Small intestine (tissue), 7 donors: ENCODE measurements around the gene LPAR1. TPM values are rescaled to one million over a fixed set of nuclear protein-coding genes. Genes with fewer than 3 reads are reported as not detected.
A peak's percentile ranks its signal among the peaks of the same experiment; 100 is the strongest.

ENCODE experiments used
- DNase-seq, 2 donors: peaks; one replicate each; pipeline versions ENCODE4 v3.0.0 to v3.0.0-alpha.2; 2013
- FAIRE-seq: peaks from 2 replicates; lab custom pipeline; 2012; peaks lifted over from hg19 to GRCh38; lab: Jason Lieb, UNC
- H3K27ac ChIP-seq, 3 donors: one replicate each; pipeline ENCODE4 v1.5.1; 2013; ENCODE audit warnings: low read length in 2 of 3, mild to moderate bottlenecking in 2 of 3, control low read depth in 1 of 3, inconsistent platforms in 1 of 3, low read depth in 1 of 3, moderate library complexity in 1 of 3
- H3K27me3 ChIP-seq, 3 donors: one replicate each; pipeline ENCODE4 v1.6.1; 2013; ENCODE audit warnings: low read length in 3 of 3, inconsistent platforms in 1 of 3; ENCODE audit not compliant: control insufficient read depth in 3 of 3, insufficient read depth in 3 of 3
- H3K36me3 ChIP-seq, 3 donors: one replicate each; pipeline ENCODE4 v1.6.1; 2013; ENCODE audit warnings: low read length in 3 of 3, inconsistent platforms in 1 of 3, low read depth in 1 of 3, mild to moderate bottlenecking in 1 of 3, moderate library complexity in 1 of 3; ENCODE audit not compliant: control insufficient read depth in 3 of 3, insufficient read depth in 2 of 3
- H3K4me1 ChIP-seq, 3 donors: one replicate each; pipeline ENCODE4 v1.6.1; 2013; ENCODE audit warnings: low read length in 2 of 3, inconsistent platforms in 1 of 3, low read depth in 1 of 3, mild to moderate bottlenecking in 1 of 3, moderate library complexity in 1 of 3; ENCODE audit not compliant: control insufficient read depth in 3 of 3, insufficient read depth in 2 of 3
- H3K4me3 ChIP-seq, 3 donors: one replicate each; pipeline ENCODE4 v1.5.1; 2013; ENCODE audit warnings: low read length in 3 of 3, control low read depth in 1 of 3, inconsistent platforms in 1 of 3, low read depth in 1 of 3, mild to moderate bottlenecking in 1 of 3, moderate library complexity in 1 of 3
- H3K9me3 ChIP-seq, 2 donors: one replicate each; pipeline ENCODE4 v1.6.1; 2013; ENCODE audit warnings: low read depth in 1 of 2, low read length in 1 of 2; ENCODE audit not compliant: control insufficient read depth in 2 of 2, insufficient read depth in 1 of 2
- WGBS, 3 donors: extraction: QIAGEN DNeasy Blood & Tissue Kit; methylation state at CpG; one replicate each; pipeline ENCODE4 v1.1.7; 2013; 5-methylcytosine and 5-hydroxymethylcytosine counted together
- polyA plus RNA-seq, 4 donors: library from polyadenylated mRNA; stranded (reverse) in 3 of 4; unstranded in 1 of 4; fragments of 200-250 nt in 3 of 4; fragments of 120-200 nt in 1 of 4; gene quantifications; one replicate each; pipeline versions ENCODE4 v1.2.1 to v1.2.3, GENCODE V29; 2013
- donor health status: healthy with polysubstance abuse.
- donor health status: control.
- donor health status: control.
- donor health status: Bipolar disorder and iron deficiency.
- donor health status: healthy.

LPAR1 gene
- polyA plus RNA-seq, 4 donors = 7.4 to 15.7 (median 11.4) TPM

DNA sequence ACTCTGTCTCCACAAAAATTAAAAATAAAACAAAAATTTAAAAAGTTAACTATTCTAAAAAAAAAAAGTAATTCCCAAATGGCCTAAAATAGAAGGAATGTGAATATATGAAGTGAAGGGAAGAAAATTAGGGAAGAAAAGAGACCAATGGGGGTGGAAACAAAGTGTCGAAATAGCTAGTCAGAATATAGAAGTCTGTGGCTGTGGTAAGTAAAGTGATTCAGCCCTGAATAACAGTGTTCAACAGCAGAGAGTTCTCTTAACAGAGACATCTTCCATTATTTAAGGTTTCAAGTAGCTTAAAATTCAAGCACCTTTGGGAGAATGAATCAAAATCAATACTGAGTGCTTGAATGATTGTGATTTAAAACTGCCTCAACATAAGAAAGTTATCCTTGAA, 51.7 kb downstream of the LPAR1 start:
- Histone ChIP-seq H3K36me3 (no peaks in the 10 kb centered on the region), H3K27me3 (no peaks in the 10 kb centered on the region), H3K4me3 (no peak overlapping the region), H3K4me1 (no peaks in the 10 kb centered on the region), H3K9me3 (peaks cover 0 to 2% of the 10 kb centered on the region in 2 donors), H3K27ac (no peak overlapping the region)
- FAIRE-seq = no peak
- DNase-seq = no peak
- WGBS, 3 donors = 91 to 97% (median 91%) methylated on average over 1 of the region's 1 CpG

DNA sequence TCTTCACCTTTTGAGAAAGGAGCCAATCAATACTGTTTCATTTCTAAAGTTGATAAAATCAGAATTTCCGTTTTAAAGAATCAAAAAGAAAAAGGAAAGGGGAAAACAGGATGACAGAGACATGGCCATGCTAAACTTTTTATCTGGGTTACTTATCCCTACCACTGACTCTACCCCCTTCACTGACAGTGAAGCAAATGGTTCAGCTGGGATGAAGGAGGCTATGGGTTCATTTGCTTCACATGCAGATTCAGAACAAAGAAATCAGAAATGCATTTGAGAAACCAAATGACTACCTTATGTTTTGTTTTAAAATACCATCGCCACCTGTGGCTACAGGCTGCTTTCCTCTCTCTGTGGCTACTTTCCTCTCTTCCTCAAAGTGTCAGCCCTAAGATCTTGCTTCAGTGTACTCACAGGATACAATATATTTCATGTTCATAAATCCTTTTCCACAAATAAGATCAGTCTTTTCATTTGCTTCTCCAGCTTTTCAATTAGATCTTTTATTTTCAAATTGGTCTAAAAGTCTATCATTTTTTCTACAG, 53.3 kb downstream of the LPAR1 start:
- H3K36me3 ChIP-seq = no peaks in the 10 kb centered on the region
- peaks cover 0 to 2% of the 10 kb centered on the region in 2 donors for H3K9me3 ChIP-seq
- no peak for DNase-seq
- no peak overlapping the region for H3K27ac ChIP-seq
- no peak for FAIRE-seq
- no peaks in the 10 kb centered on the region for H3K4me1 ChIP-seq
- H3K27me3 ChIP-seq = no peaks in the 10 kb centered on the region
- no peak overlapping the region for H3K4me3 ChIP-seq
- 70 to 88% (median 75%) methylated on average over 2 of the region's 2 CpGs for WGBS, 3 donors

DNA sequence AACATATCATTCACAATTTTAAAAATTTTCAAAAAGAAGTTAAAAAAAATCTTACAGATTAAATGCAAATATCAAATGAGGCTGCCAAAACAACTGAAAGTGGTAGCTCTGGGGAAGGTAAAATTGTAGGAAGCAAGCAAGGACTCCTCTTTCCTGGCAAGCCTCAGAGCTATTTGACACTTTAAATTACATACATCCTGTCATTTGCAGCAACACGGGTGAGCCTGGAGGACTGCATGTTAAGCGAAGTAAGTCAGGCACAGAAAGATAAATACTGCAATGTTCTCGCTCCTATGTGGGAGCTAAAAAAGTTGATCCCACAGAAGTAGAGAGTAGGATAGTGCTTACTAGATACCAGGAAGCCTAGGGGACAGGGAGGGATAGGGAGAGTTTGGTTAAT, 58.0 kb downstream of the LPAR1 start:
- 70 to 86% (median 80%) methylated on average over 3 of the region's 3 CpGs for WGBS, 3 donors
- FAIRE-seq (no peak), DNase-seq (no peak)

DNA sequence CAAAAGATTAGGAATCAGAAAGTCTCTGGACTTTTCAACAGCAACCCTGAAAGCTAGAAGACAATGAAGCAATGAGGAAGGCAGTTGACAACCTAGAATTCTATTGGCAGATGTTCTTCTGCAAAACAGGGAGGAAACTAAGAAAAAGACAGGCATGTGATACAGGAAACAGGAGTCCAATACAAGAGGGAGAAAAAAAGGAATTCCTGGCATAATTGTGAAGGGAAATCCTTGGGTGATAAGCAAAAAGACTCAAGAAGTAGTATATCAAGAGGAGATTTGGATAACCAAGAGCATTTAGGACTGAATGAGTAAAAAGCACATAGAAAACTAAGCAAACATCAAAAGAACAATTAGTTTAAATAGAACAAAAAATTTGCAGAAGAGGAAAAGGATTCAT, 58.6 kb downstream of the LPAR1 start:
- Histone ChIP-seq H3K36me3 (no peaks in the 10 kb centered on the region), H3K4me3 (no peak overlapping the region), H3K27me3 (no peaks in the 10 kb centered on the region), H3K9me3 (no peaks in the 10 kb centered on the region), H3K27ac (no peak overlapping the region), H3K4me1 (peaks cover 0 to 9% (median 0%) of the 10 kb centered on the region in 3 donors)
- no peak for DNase-seq
- FAIRE-seq = no peak

More for the DNA sequence above, 58.0 kb downstream of the LPAR1 start:
- Histone ChIP-seq H3K4me1 (peaks cover 0 to 7% (median 0%) of the 10 kb centered on the region in 3 donors), H3K4me3 (no peak overlapping the region), H3K27me3 (no peaks in the 10 kb centered on the region), H3K27ac (no peak overlapping the region), H3K36me3 (no peaks in the 10 kb centered on the region), H3K9me3 (no peaks in the 10 kb centered on the region)

DNA sequence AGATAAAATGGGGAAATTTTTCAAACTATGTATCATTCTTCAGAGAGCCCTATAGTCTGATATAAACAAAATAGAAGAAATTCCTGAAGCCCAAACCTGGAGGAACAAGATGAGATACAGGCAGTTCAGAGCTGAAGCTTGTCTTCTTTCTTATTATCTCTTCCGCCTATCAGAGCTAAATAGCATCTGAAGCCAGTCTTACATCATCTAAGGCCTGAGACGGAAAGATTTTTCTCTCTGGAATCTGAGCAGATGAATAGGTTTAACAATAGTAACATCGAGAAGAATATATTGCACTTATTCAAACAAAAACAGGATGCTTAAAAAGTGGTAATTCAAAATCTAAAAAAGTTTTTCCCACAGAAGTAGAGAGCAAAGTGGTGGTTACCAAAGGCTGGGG, 59.8 kb downstream of the LPAR1 start:
- H3K36me3 ChIP-seq = no peaks in the 10 kb centered on the region
- no peak for FAIRE-seq
- H3K27ac ChIP-seq = no peak overlapping the region
- DNase-seq = no peak
- H3K4me1 ChIP-seq = peaks cover 0 to 9% (median 0%) of the 10 kb centered on the region in 3 donors
- H3K9me3 ChIP-seq = no peaks in the 10 kb centered on the region
- WGBS, 3 donors = 76 to 90% (median 85%) methylated on average over 3 of the region's 3 CpGs
- H3K27me3 ChIP-seq = no peaks in the 10 kb centered on the region
- no peak overlapping the region for H3K4me3 ChIP-seq

DNA sequence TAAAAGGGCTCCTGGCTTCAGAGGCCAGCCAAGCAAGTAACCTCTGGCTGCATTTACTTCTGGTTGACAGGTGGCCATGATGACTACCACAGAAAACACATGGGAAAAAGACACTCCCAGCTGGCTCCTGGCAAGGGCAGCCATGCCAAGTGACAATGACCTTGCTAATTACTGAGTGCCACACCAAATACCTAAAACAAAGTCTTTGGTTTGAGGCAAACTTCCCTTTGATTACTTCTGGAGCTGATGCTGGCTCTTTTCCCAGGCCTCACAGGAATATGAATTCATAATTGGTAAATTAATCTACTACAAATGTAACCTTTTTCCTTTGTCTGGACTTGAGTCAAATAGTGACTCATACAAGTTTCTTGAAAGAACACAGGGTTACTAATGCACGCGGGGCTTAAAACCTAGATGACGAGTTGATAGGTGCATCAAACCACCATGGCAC, 61.0 kb downstream of the LPAR1 start:
- DNase-seq (peak in 1 of 2 donors; percentile 74), FAIRE-seq (peak; percentile 94)
- Histone ChIP-seq H3K4me3 (no peak overlapping the region), H3K4me1 (peaks cover 0 to 9% (median 2%) of the 10 kb centered on the region in 3 donors), H3K36me3 (no peaks in the 10 kb centered on the region), H3K27me3 (no peaks in the 10 kb centered on the region), H3K9me3 (no peaks in the 10 kb centered on the region), H3K27ac (peak overlapping the region in 2 of 3 donors; percentile 58 to 62)
- WGBS, 3 donors = 12 to 52% (median 35%) methylated on average over 3 of the region's 3 CpGs

DNA sequence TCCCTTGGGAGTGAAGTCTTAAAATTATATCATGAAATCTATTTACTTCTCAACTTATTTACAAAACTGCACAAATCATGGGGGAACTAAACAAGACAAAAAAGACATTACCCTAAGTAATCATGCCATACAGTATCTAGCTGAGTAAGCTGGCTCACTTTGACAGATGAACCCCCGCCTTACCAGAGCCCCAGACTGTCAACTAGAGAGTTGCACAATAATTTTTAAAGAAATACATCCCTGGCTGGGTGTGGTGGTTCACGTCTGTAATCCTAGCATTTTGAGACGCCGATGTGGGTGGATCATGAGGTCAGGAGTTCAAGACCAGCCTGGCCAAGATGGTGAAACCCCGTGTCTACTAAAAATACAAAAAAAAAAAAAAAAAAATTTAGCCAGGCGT, 62.3 kb downstream of the LPAR1 start:
- Histone ChIP-seq H3K4me1 (peaks cover 0 to 9% (median 8%) of the 10 kb centered on the region in 3 donors), H3K27me3 (no peaks in the 10 kb centered on the region), H3K36me3 (no peaks in the 10 kb centered on the region), H3K4me3 (no peak overlapping the region), H3K9me3 (no peaks in the 10 kb centered on the region), H3K27ac (no peak overlapping the region)
- DNase-seq (no peak), FAIRE-seq (no peak)
- 71 to 78% (median 75%) methylated on average over 5 to 6 of the region's 6 CpGs for WGBS, 3 donors

DNA sequence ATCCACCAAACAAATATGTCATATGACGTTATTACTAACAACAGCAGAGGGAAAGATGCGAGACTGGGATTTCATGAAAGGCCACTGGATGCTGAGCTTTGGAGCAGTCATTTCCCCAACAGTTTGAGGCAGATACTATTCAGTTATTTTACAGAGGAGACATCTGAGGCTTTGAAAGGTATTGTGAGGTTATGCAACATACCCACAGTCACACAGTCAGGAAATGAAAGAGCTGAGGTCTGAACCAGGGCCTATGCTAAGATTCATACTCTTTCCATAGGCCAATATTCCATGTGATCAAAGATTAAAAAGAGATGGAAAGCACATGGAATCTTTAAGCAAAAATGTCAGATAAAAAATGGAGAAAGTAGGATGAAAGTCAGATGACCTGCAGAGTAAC, 63.0 kb downstream of the LPAR1 start:
- Histone ChIP-seq H3K4me3 (no peak overlapping the region), H3K9me3 (no peaks in the 10 kb centered on the region), H3K36me3 (no peaks in the 10 kb centered on the region), H3K4me1 (peaks cover 0 to 9% (median 8%) of the 10 kb centered on the region in 3 donors), H3K27me3 (no peaks in the 10 kb centered on the region), H3K27ac (no peak overlapping the region)
- 91 to 94% (median 92%) methylated on average over 2 of the region's 2 CpGs for WGBS, 3 donors
- FAIRE-seq (no peak), DNase-seq (no peak)

DNA sequence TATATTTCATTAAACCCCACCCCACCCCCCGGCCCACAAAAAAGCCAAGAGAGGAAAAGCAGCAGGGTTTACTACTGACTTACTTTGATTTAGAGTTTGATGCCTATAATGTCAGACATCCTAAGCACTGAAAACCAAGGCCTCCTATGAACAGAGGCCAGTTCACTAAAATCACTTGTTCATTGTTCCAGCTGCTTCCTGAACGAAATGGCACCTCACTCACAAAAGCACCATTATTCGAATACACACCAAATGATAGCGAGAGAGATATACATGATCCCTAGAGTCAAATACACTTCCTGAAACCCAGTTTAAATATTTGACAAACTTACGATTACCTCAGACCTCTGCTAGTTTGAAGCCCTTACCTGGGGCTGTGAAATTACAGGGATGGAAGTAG, 66.6 kb downstream of the LPAR1 start:
- FAIRE-seq = no peak
- no peak for DNase-seq
- WGBS, 3 donors = 25 to 70% (median 51%) methylated on average over 5 of the region's 5 CpGs
- Histone ChIP-seq H3K9me3 (no peaks in the 10 kb centered on the region), H3K27ac (peak overlapping the region in 2 of 3 donors; percentile 34 to 70), H3K4me3 (no peak overlapping the region), H3K27me3 (no peaks in the 10 kb centered on the region), H3K36me3 (no peaks in the 10 kb centered on the region), H3K4me1 (peaks cover 0 to 13% (median 2%) of the 10 kb centered on the region in 3 donors)
